HG03066 (cell line): Measurements from ENCODE around the gene TIMM8B.
A peak's percentile ranks its signal among the peaks of the same experiment; 100 is the strongest.
"Not testable (repeated sequence)": the region's sequence is repeated elsewhere in the genome, so short reads cannot be mapped to it uniquely, and the experiment has no call there.

Source experiments
- ATAC-seq: cut with Tn5 transposase; IDR thresholded peaks from one replicate; pipeline ENCODE4 v1.9.1; 2021; ENCODE audit warnings: low read depth; ENCODE audit not compliant: unreplicated experiment

Gene TIMM8B

DNA sequence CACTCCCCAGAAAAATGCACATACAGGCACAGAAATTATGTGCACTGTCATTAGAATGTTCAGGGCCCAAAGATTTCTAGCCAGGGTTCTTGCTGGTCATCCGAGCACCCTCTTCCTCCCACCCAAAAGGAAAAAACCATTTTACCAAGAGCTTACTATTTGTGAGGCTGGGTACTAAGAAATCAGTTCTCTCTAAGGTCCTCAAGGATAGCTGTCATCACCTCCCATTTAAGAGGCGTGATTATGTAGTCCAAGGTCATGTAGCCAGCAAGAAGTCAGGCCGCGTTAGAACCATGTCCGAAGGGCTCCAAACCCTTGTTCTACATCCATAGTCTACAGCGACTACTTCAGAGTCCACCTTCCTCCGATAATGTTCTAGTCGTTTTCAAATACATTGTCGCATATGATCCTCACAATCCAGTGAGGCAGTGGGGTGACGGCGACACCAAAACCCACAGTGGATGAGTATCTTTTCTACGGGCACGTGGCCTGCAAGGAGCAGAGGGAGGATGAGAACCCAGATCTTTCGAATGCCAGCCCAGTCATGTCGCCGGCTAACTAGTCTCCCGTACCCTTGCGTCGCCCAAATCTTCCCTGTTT, 634 bp downstream of the TIMM8B start:
- peak; percentile 38 for ATAC-seq

DNA sequence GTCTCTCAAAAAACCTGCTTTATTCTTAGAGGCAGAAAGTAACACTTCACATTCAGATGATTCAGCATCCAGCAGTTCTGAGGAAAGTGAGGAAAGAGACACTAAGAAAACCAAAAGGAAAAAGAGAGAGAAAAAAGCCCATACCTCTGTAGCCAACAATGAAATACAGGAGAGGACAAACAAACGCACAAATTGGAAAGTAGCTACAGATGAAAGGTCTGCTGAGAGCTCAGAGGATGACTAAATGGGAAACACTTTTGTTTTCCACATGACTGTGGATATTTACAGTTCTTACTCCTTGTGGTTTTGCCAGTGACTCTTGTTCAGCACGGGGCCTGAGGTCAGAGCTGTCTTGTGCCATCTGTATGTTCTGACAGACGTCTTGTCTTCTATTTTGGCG, 3.8 kb downstream of the TIMM8B start:
- ATAC-seq = no peak

DNA sequence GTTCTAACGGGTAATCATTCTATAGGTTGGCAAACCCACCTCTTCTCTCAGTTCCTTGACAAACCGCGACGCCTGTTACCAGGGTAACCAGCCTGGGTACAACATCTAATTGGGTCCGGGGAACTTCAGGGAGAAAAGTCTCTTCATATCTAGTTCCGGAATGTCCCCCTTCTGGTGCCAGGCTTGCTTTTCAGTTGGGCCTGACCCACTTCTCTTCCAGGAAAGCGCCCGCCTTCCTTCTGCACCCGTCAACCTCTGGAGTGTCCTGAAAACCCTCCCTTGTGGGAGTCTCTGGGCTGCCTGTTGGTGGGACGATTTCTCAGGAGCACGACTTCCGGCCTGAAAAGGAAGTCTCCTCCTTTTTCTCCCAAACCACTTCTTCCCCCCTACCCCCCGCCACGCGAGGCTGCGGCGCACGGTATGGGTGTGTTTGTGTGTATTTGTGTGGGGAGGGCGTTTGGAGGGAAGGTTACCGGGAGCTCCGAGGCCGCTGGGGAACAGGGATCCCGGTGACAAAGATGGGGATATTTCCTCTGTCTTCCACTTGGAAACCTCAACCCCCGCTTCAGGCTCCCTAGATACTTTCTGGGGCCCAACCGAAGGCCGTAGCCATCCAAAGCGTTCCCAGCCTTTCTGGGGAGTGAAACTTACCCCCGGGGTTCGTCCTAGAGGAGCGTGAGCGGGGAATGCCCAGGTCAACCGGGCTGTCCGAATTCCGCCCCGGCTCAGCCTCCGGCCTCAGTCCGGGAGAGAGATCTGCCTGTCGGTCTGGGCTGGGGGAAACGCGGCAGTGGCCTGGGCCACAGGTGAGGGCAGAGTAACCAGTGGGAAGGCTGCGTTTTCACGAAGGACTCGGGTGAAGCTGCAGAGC, 12.4 kb downstream of the TIMM8B start, which contains the start of the genes NKAPD1 and PIH1D2:
NKAPD1 (plus strand) TSS at position 359 of the 871 bp plus-strand sequence. CDS start 1,276 bp downstream, outside the sequence.
PIH1D2 (minus strand) TSS at position 77 of the 871 bp plus-strand sequence. CDS start 843 bp downstream, outside the sequence.
- ATAC-seq = peak; percentile 89

DNA sequence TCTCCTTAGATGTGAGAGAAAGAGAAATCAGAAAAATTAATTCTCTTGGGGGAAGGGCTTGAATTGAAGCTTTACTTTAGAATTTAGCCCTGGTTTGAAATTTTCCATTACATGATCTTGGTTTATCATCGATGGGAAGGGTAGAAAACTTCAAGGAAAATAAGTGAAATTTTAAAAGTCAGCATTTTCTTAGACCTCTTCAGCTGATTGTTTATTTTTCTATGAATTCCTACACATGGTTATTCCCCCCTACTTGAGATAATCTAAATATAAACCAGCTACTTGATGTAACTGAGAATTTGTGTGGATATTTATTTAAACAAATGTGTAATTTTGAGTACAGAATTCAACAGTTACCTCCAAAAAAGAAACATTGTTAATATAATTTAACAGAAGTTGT, 23.6 kb downstream of the TIMM8B start:
- no peak for ATAC-seq

DNA sequence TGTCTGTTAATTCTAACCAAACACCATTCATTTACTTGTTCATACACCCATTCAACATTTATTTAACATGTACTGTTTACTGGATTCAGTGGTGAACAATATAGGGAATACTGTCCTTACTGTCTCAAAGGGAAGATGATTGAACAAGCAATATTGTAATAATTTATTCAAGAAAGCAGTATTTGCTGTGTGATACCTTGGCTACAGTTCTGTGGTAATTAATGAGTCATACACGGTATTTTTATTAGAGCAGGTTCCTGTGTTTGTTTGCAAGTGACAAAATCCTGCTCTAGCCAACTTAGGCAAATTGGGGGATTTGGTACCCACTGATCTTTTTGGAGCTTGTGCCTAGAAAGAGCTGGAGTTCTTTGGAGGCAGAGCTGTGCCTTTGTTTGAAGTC, 28.5 kb downstream of the TIMM8B start:
- ATAC-seq = no peak

DNA sequence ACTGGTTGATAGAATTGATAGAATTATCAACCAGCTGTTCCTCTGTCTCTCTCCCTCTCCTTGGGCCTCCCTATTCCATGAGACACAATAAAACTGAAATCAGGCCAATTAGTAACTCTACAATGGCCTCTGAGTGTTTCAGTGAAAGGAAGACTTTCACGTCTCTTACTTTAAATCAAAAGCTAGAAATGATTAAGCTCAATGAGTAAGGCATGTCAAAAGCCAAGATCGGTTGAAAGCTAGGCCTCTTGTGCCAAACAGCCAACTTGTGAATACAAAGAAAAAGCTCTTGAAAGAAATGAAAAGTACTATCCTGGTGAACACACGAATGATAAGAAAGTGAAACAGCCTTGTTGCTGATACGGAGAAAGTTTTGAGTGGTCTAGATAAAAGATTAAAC, 29.4 kb downstream of the TIMM8B start:
- ATAC-seq = no peak

DNA sequence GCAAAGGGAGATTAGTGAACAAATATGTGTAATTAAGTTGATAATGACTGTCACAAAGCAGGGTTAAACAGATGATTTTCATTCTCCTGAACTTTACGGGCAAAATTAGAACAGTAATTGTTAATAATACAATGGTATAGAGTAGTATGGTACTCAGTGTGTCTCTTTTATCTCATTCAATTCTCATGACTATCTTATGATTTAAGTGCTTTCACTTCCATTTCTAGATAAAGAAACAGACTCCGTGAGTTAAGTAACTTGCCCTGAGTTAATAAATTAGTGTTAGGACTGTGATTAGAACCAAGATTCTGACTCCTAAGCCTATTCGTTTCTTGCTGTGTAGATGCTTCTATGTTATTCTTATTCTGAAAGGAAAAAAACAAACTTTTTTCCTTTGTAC, 34.8 kb downstream of the TIMM8B start:
- ATAC-seq = no peak

DNA sequence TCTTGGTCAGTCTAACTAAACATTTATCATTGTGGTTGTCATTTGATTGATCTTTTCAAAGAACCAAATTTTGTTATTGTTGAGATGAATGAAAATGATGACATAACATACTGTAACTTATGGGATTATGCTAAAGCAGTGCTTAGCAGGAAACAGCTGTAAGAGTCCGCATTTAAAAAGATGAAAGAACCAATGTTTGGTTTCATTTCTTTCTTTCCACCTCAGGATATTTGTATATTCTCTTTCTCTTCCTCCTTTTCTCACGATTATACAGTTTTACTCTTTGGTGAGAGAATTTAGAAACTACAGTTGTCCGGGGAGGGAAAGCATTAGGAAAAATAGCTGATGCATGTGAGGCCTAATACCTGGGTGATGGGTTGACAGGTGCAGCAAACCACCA, 35.8 kb downstream of the TIMM8B start:
- peak; percentile 85 for ATAC-seq

DNA sequence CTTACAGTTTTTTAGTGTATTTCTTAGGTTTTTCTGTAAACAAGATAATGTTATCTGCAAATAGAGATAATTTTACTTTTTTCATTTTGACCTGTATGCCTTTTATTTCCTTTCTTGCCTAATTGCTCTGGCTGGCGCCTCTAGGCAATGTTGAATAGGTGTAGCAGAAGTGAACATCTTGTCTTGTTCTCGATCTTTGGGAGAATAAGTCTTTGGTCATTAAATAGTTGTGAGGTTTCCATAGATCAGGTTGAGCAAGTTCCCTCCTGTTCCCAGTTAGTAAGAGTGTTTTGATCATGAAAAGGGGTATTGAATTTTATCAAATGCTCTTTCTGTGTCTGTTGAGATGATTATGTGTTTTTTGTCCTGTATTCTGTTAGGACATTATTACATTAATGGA, 36.8 kb downstream of the TIMM8B start:
- ATAC-seq = no peak

DNA sequence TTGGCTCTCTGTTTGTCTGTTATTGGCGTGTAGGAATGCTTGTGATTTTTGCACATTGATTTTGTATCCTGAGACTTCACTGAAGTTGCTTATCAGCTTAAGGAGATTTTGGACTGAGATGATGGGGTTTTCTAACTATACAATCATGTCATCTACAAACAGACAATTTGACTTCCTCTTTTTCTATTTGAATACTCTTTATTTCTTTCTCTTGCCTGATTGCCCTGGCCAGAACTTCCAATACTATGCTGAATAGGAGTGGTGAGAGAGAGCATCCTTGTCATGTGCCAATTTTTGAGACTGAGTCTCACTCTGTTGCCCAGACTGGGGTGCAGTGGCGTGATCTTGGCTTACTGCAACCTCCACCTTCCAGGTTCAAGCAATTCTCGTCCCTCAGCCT, 38.3 kb downstream of the TIMM8B start:
- ATAC-seq = not testable (repeated sequence)

DNA sequence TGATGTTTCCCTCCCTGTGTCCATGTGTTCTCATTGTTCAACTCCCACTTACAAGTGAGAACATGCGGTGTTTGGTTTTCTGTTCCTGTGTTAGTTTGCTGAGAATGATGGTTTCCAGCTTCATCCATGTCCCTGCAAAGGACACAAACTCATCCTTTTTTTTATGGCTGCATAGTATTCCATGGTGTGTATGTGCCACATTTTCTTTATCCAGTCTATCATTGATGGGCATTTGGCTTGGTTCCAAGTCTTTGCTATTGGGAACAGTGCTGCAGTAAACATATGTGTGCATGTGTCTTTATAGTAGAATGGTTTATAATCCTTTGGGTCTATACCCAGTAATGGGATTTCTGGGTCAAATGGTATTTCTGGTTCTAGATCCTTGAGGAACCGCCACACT, 39.9 kb downstream of the TIMM8B start:
- not testable (repeated sequence) for ATAC-seq

DNA sequence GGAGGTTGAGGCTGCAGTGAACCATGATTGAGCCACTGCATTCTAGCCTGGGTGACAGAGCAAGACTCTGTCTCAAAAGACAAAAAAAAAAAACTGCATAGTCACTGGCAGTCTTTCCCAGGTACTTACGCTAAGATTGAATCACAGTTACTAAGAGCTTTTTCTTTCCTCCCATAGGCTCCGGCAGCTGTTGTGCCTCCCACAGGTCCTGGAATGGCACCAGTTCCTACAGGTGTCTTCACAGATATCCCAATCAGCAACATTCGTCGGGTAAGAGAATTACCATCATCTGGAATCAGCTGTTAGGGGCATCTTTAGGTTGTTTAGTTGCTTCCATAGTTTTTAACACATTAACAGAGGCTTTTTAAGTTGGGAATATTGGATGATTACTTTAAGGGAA, 41.6 kb downstream of the TIMM8B start:
- no peak for ATAC-seq

DNA sequence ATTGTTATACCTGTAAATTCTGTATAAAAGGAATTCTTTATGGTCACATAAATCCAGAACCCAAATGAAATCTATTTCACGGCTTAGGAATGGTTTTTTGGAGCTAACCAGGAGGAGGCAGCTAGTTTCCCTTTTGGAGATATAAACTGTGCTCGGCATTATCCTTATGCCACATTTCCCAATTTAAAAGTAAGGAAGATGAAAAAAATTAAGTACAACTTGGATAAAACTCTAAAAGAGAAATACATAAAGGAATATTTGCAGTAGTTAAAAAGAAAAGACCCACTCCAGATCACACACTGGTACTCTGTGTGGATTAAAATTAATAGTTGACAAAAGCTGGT, 43.6 kb downstream of the TIMM8B start:
- no peak for ATAC-seq

DNA sequence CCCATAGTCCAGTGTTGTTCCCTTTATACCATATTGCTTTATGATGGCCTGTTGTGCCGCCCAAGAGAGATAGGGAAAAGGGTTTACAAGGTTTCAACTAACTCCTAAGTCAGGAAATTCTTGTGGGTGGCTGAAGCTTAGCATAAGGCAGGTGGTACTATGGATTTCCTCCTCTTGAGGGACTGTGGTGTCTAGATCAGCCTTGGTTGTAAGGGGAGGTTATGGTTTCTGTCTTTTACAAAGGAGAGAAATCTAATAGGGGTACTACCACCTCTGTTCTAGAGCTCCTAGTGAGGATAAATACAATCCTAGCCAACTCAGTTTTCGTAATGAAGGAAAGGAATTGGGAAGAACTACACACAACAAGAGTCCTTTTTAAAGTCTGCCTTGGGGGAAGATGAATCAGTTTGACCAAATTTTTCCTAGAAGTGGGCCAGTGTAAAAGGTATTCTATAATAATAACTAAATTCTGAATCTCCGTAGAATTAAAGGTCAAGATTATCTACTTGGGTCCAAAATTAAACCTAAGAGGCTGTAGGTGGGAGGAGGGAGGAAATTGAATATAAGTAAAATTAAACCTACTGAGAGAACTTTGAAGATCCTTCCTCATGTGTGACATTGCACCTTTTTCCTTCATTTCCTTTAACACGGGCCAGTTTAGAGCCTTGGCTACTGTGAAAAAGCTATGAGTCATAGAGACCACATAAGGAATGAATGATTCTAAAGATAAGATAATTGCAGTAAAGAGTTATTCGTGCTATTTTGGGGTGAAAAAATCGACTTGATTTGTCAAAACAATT, 44.2 kb downstream of the TIMM8B start:
- ATAC-seq = no peak

DNA sequence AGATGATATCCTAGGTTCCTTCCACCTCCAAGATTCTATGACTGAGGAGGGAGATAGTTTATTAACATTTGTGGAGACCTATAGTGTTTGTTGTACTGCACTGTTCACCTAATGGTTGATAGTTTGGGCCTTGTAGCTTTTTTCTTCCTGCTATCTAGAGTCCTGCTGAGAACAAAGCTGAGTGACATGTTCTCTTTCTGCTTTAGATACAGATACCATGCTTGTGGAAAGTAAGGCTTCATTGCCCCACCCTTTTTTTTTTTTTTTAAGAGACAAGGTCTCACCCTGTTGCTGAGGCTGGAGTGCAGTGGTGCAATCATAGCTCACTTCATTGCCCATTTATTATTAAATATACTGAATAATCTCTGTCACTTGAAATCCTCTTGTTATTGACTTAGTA, 49.0 kb downstream of the TIMM8B start:
- ATAC-seq = no peak
